ENCODE measurements around the gene TCF4.

The TCF4 gene

DNA sequence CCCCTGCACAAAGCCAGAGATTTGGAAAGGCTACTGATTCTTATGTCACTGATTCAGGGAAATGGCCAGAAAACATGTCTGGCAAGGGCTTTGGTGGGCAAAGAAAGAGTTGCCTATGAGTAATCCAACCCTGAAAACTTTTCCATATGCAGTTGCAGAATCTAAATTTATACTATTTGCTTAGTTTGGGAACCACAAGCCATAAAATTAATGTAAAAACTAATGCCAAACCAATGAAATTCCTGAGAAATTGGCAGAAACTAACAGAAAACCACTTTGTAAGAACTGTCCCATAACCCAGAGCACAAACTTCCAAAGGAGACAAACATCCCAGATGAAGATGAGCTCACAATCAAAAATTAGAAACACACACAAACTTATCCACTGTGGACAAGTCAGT lies 48.8 kb downstream of the TCF4 start:
- no peak overlapping the region for H3K9ac ChIP-seq (ENCODE audit: low read depth, low read length)
- no peaks in the 10 kb centered on the region for H3K36me3 ChIP-seq (ENCODE audit: insufficient read depth, low read length)
- H3K4me1 ChIP-seq (ENCODE audit: control insufficient read depth, insufficient read depth, low read length): no peaks in the 10 kb centered on the region
- H3K9me3 ChIP-seq (replicated peaks; ENCODE audit: low read length): no peaks in the 10 kb centered on the region
- no peak overlapping the region for H3K4me3 ChIP-seq (ENCODE audit: low read length)
- no peaks in the 10 kb centered on the region for H3K27me3 ChIP-seq (ENCODE audit: control insufficient read depth, insufficient read depth, low read length)
- H3K4me2 ChIP-seq (ENCODE audit: low read length): no peak overlapping the region

DNA sequence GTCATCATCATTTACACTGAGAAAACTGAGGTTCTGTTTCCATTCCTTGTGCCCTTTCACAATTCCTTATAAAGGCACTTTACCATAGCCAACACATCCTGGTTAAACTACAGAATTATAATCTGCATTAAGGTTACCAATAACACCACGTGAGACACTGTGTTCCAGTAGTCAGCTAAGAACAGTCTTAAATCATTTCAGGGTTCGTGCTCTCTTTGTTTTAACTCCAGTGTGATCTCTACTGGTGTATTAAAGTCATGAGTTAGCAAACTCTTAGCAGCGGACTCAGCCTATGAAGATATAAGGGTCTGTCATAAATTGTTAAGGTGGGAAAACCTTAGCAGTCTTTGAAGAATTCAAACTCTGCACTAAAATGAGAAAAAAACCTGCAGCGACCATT lies 53.0 kb downstream of the TCF4 start:
- Histone ChIP-seq H3K4me1 (ENCODE audit: control insufficient read depth, insufficient read depth, low read length) (no peaks in the 10 kb centered on the region), H3K27me3 (ENCODE audit: control insufficient read depth, insufficient read depth, low read length) (no peaks in the 10 kb centered on the region), H3K36me3 (ENCODE audit: insufficient read depth, low read length) (no peaks in the 10 kb centered on the region), H3K9ac (ENCODE audit: low read depth, low read length) (no peak overlapping the region), H3K4me3 (ENCODE audit: low read length) (no peak overlapping the region), H3K4me2 (ENCODE audit: low read length) (no peak overlapping the region), H3K9me3 (replicated peaks; ENCODE audit: low read length) (no peaks in the 10 kb centered on the region)

DNA sequence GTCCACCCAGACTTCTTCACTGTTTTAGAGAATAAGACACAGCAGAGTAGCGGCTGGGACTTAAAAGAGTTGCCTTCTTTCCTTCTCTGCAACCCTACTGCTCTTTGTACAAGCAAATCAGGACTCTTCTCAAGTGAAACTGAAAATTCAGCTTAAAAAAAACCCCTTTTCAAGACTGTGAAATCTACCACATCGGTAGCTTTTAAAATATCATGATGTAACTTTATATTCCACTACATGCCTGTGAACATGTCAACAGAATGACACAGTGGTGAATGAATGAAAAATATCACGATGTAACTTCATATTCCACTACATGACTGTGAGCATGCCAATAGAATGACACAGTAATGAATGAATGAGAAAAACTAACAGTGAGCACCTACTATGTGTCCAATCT lies 53.4 kb downstream of the TCF4 start:
- Histone ChIP-seq H3K9me3 (replicated peaks; ENCODE audit: low read length) (no peaks in the 10 kb centered on the region), H3K9ac (ENCODE audit: low read depth, low read length) (no peak overlapping the region), H3K36me3 (ENCODE audit: insufficient read depth, low read length) (no peaks in the 10 kb centered on the region), H3K4me3 (ENCODE audit: low read length) (no peak overlapping the region), H3K4me1 (ENCODE audit: control insufficient read depth, insufficient read depth, low read length) (no peaks in the 10 kb centered on the region), H3K4me2 (ENCODE audit: low read length) (no peak overlapping the region), H3K27me3 (ENCODE audit: control insufficient read depth, insufficient read depth, low read length) (no peaks in the 10 kb centered on the region)

DNA sequence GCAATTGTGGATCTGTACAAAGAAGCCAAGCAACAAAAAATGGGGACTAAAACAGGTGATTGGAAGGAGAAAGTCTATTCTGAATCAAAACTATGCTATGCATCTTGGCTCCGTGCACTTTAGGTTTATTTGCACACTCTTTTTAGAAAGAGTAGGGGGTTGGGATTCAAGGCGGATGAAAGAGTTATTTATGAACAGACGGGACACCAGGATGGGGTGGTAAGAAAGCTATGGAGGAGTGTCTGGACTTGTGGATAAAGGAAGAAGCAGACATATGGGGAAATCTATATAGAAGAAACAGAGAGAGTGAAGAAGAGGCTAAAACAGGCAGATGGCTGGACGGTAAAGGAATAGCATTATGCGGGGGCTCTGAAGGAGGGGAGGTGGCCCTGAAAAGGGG lies 57.8 kb downstream of the TCF4 start:
- no peaks in the 10 kb centered on the region for H3K27me3 ChIP-seq (ENCODE audit: control insufficient read depth, insufficient read depth, low read length)
- no peaks in the 10 kb centered on the region for H3K4me1 ChIP-seq (ENCODE audit: control insufficient read depth, insufficient read depth, low read length)
- H3K36me3 ChIP-seq (ENCODE audit: insufficient read depth, low read length): no peaks in the 10 kb centered on the region
- H3K9ac ChIP-seq (ENCODE audit: low read depth, low read length): no peak overlapping the region
- H3K9me3 ChIP-seq (replicated peaks; ENCODE audit: low read length): no peaks in the 10 kb centered on the region
- H3K4me2 ChIP-seq (ENCODE audit: low read length): no peak overlapping the region
- no peak overlapping the region for H3K4me3 ChIP-seq (ENCODE audit: low read length)

DNA sequence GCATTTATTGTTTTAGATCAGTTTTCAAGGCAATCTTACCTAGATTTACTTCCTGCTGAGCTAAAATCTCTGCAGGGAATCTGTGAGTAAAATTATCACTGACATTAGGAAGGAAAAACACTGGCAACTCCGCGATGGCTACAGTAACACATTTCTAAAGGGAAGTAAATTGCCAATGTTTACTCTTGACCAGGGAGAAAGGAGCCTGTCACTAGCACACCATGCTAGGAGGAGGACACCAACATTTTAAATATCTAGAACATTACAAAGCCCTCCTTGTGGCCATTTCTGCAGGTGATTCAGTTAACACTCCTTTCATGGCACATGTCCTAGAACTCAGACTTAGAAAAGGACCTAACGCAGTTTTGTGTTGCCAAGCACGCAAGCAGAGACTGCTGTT lies 58.4 kb downstream of the TCF4 start:
- no peak overlapping the region for H3K4me2 ChIP-seq (ENCODE audit: low read length)
- H3K27me3 ChIP-seq (ENCODE audit: control insufficient read depth, insufficient read depth, low read length): no peaks in the 10 kb centered on the region

DNA sequence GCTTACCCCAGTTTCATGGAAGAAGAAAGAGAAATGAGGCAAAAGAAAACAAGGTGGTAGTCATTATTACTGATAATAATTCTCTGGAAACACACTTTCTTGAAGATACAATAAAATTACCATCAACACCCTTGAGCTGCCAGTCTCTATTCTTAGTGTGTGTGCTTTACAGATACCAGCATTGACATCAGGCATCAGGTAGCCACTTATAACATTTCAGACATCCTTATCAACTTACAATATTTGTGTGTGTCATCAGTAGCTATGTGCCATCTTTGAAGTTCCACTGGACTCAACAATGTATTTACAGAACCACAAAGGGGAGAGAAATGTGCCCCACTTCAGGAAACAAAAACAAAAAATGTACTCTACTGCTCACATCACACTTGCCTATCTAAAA lies 62.1 kb downstream of the TCF4 start:
- no peaks in the 10 kb centered on the region for H3K9me3 ChIP-seq (replicated peaks; ENCODE audit: low read length)
- H3K27me3 ChIP-seq (ENCODE audit: control insufficient read depth, insufficient read depth, low read length): no peaks in the 10 kb centered on the region
- H3K4me1 ChIP-seq (ENCODE audit: control insufficient read depth, insufficient read depth, low read length): no peaks in the 10 kb centered on the region
- H3K9ac ChIP-seq (ENCODE audit: low read depth, low read length): no peak overlapping the region
- H3K4me2 ChIP-seq (ENCODE audit: low read length): no peak overlapping the region
- H3K36me3 ChIP-seq (ENCODE audit: insufficient read depth, low read length): no peaks in the 10 kb centered on the region
- H3K4me3 ChIP-seq (ENCODE audit: low read length): no peak overlapping the region

More for the DNA sequence above, 58.4 kb downstream of the TCF4 start:
- no peak overlapping the region for H3K9ac ChIP-seq (ENCODE audit: low read depth, low read length)
- H3K4me1 ChIP-seq (ENCODE audit: control insufficient read depth, insufficient read depth, low read length): no peaks in the 10 kb centered on the region
- H3K36me3 ChIP-seq (ENCODE audit: insufficient read depth, low read length): no peaks in the 10 kb centered on the region
- H3K9me3 ChIP-seq (replicated peaks; ENCODE audit: low read length): no peaks in the 10 kb centered on the region
- H3K4me3 ChIP-seq (ENCODE audit: low read length): no peak overlapping the region

DNA sequence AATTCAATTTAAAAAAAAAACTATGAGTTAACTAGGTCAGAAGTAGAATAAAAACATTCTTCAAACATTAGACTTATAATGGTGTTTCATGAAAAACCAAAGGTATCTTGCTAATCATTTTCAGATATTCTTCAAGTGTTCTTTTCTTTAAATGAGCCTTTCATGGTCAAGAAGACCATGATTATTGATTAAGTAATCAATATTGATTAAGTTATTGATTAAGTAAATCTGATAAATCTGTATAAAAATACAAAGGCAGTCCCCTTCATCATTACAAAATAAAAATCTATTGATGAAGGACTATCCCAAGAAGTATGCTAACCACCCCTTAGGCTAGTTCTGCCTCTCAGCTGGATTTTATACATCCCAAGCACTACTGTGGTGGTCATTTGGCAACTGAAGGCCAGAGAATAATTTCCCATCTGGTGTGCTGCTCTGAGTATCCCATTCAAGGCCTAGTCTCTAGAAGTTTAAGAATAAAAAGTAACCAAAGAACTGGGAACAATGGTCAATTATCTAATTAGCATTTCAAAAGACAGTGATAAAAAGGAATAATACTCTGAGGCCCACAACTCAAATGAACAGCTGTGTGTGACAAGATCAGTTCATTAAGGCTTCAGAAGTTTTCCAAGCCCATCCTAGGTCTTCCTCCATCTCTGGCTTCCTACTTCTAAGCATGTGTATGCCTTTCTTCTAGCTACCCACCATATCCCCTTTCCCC lies 63.5 kb downstream of the TCF4 start:
- H3K4me2 ChIP-seq (ENCODE audit: low read length): no peak overlapping the region
- H3K27me3 ChIP-seq (ENCODE audit: control insufficient read depth, insufficient read depth, low read length): no peaks in the 10 kb centered on the region
- no peaks in the 10 kb centered on the region for H3K4me1 ChIP-seq (ENCODE audit: control insufficient read depth, insufficient read depth, low read length)
- H3K4me3 ChIP-seq (ENCODE audit: low read length): no peak overlapping the region
- H3K9ac ChIP-seq (ENCODE audit: low read depth, low read length): no peak overlapping the region
- H3K9me3 ChIP-seq (replicated peaks; ENCODE audit: low read length): no peaks in the 10 kb centered on the region
- H3K36me3 ChIP-seq (ENCODE audit: insufficient read depth, low read length): no peaks in the 10 kb centered on the region

DNA sequence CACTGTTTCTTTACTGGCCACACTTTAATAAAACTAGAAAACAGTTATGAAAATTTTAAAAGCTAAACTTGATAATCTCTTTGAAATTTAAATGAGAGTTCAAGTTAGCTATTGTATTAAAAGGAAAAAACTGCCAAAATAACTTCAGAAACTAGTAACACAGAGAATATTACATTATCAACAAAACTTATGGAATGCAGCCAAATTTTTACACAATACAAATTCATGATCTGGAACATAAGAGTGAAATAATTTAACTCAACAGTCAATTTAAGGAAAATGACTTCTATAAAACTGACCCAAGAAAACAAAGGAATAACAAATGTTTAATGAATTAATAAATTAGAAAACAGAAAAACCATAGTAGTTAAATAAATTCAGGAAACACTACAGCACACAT lies 65.0 kb downstream of the TCF4 start:
- H3K4me2 ChIP-seq (ENCODE audit: low read length): no peak overlapping the region
- H3K9me3 ChIP-seq (replicated peaks; ENCODE audit: low read length): no peaks in the 10 kb centered on the region
- H3K9ac ChIP-seq (ENCODE audit: low read depth, low read length): no peak overlapping the region
- H3K36me3 ChIP-seq (ENCODE audit: insufficient read depth, low read length): no peaks in the 10 kb centered on the region
- no peak overlapping the region for H3K4me3 ChIP-seq (ENCODE audit: low read length)
- no peaks in the 10 kb centered on the region for H3K27me3 ChIP-seq (ENCODE audit: control insufficient read depth, insufficient read depth, low read length)
- H3K4me1 ChIP-seq (ENCODE audit: control insufficient read depth, insufficient read depth, low read length): no peaks in the 10 kb centered on the region

DNA sequence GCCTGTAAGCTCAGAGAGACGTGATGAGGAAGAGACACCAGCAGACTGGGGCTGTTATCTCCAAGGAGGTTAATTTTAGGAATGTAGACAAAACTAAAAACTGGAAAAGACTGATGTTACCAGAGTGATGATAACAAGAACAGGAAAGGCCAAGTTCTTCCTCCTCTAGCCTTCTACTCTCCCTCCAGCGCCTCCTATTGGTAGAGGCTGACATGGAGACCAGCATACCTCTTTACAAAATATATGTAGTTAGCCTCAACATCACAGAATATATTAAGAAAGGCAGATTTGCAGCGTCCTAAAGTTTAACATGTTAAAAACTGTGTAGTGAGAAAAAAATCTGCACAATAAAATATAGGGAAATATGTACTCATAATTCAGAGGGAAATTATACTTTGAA lies 66.0 kb downstream of the TCF4 start:
- Histone ChIP-seq H3K9ac (ENCODE audit: low read depth, low read length) (no peak overlapping the region), H3K36me3 (ENCODE audit: insufficient read depth, low read length) (no peaks in the 10 kb centered on the region), H3K4me3 (ENCODE audit: low read length) (no peak overlapping the region), H3K27me3 (ENCODE audit: control insufficient read depth, insufficient read depth, low read length) (no peaks in the 10 kb centered on the region), H3K9me3 (replicated peaks; ENCODE audit: low read length) (no peaks in the 10 kb centered on the region), H3K4me2 (ENCODE audit: low read length) (no peak overlapping the region), H3K4me1 (ENCODE audit: control insufficient read depth, insufficient read depth, low read length) (no peaks in the 10 kb centered on the region)

DNA sequence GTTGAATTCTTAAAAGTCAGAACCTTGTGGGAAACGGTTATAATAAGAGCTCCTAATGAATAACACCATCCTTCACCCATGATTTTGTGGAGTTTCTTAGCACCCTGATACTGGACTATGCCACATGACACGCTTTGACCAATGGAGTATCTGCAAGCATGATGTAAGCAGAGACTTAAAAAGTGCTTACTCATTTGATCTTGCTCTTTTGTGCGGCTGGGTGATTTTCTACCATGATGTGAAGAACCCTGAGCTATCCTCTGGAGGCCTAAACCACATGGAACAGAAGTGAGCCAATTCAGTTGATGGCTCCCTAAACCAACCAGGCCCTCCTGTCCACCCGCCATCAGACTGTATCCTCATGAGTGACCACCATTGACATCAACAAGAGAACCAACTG lies 70.9 kb downstream of the TCF4 start:
- Histone ChIP-seq H3K4me1 (ENCODE audit: control insufficient read depth, insufficient read depth, low read length) (peaks cover 6% of the 10 kb centered on the region), H3K4me2 (ENCODE audit: low read length) (no peak overlapping the region), H3K9me3 (replicated peaks; ENCODE audit: low read length) (no peaks in the 10 kb centered on the region), H3K36me3 (ENCODE audit: insufficient read depth, low read length) (no peaks in the 10 kb centered on the region), H3K4me3 (ENCODE audit: low read length) (no peak overlapping the region), H3K27me3 (ENCODE audit: control insufficient read depth, insufficient read depth, low read length) (no peaks in the 10 kb centered on the region), H3K9ac (ENCODE audit: low read depth, low read length) (no peak overlapping the region)

DNA sequence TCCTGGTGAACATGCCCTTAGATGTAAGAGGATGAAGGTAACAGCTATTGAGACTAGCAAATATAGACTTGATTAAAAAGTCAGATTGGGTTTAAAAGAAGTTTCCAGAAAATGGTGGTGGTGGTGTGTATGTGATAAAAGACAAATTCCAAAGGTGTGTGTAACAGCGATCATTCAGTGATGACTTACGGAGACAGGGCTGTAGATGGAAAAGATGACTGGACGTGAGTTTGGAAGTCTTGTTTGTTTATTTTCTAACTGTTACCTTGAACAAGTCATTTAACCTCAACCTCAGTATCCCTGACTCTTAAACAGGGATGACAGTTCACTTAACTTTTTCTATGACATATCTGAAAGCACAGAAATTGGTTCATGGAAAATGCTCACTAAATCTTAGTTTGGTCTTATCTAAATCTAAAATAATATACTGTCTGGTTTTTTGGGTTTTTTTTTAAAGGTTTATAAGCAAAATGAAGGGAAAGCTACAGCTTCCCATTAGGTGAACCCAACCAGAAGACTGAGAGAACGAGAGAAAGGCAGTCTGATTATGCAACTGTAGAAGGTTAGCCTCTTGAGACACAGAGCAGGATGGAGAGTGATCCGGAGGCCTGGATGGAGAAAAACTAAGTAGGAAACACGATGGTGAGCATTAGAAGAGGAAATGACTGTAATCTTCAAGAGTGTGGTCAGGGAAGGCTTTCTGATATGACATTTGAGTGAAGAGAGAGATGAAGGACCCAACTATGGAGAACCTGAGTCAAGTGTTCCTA lies 71.9 kb downstream of the TCF4 start:
- Histone ChIP-seq H3K36me3 (ENCODE audit: insufficient read depth, low read length) (no peaks in the 10 kb centered on the region), H3K9ac (ENCODE audit: low read depth, low read length) (no peak overlapping the region), H3K4me1 (ENCODE audit: control insufficient read depth, insufficient read depth, low read length) (peaks cover 9% of the 10 kb centered on the region), H3K27me3 (ENCODE audit: control insufficient read depth, insufficient read depth, low read length) (no peaks in the 10 kb centered on the region), H3K4me3 (ENCODE audit: low read length) (no peak overlapping the region), H3K4me2 (ENCODE audit: low read length) (no peak overlapping the region), H3K9me3 (replicated peaks; ENCODE audit: low read length) (no peaks in the 10 kb centered on the region)

DNA sequence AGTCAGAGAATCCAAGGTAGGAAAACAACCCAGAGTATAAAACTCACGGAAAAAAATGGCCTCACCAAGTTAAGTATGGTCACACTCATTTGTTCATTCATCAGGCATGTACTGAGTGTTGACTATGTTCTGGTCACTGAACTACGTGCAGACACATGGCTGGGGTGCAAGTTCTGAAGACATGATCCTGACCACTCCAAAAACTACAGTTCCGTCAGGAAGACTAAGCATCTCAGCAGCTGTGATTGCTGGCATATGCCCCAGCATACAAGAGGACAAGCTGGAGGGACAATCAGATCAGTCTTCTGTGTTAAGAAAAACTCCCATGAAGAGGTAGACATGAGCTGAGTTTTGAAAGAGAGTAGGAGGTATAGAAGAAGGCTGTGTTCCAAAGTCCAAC lies 72.8 kb downstream of the TCF4 start:
- Histone ChIP-seq H3K9me3 (replicated peaks; ENCODE audit: low read length) (no peaks in the 10 kb centered on the region), H3K4me2 (ENCODE audit: low read length) (no peak overlapping the region)

More for the DNA sequence above, 72.8 kb downstream of the TCF4 start:
- no peaks in the 10 kb centered on the region for H3K36me3 ChIP-seq (ENCODE audit: insufficient read depth, low read length)
- no peaks in the 10 kb centered on the region for H3K27me3 ChIP-seq (ENCODE audit: control insufficient read depth, insufficient read depth, low read length)
- no peak overlapping the region for H3K9ac ChIP-seq (ENCODE audit: low read depth, low read length)
- no peak overlapping the region for H3K4me3 ChIP-seq (ENCODE audit: low read length)
- peaks cover 18% of the 10 kb centered on the region for H3K4me1 ChIP-seq (ENCODE audit: control insufficient read depth, insufficient read depth, low read length)

Measured in skeletal muscle satellite cell (primary cell).